Kidney epithelial cell (primary cell): ENCODE measurements around the gene LRCH3. TPM values are rescaled to one million over a fixed set of nuclear protein-coding genes. Genes with fewer than 3 reads are reported as not detected.

Source experiments
- DNase-seq: peaks from one replicate; pipeline ENCODE4 v3.0.0-alpha.2; 2010; ENCODE audit warnings: low read depth
- H3K27me3 ChIP-seq: 2 replicates; pipeline ENCODE4 v1.6.0; 2011; ENCODE audit warnings: low read length; ENCODE audit not compliant: control insufficient read depth, insufficient read depth
- H3K36me3 ChIP-seq: 2 replicates; pipeline ENCODE4 v1.5.1; 2011; ENCODE audit warnings: low read length; ENCODE audit not compliant: control insufficient read depth, insufficient read depth
- H3K4me3 ChIP-seq: 2 replicates; pipeline ENCODE4 v1.5.1; 2011; ENCODE audit warnings: low read depth, mild to moderate bottlenecking, control low read depth, low read length
- CTCF ChIP-seq: IDR thresholded peaks from 2 replicates; pipeline ENCODE4 v1.5.1; 2011; ENCODE audit warnings: mild to moderate bottlenecking, moderate library complexity, low read length, control low read depth, inconsistent platforms; ENCODE audit not compliant: insufficient read depth, poor library complexity, severe bottlenecking
- total RNA-seq: library from RNA; depleted of rRNA; stranded (reverse); fragments of >200 nt; gene quantifications from 2 replicates; pipeline ENCODE4 v1.2.3, GENCODE V29; 2015

Gene LRCH3
- total RNA-seq, 1 donor from 2014 or later = 22.8 TPM

GRCh38 chr3:197802779-197803459, 11.9 kb downstream of the LRCH3 start:
- DNase-seq = no peak
- peak; percentile 28 for TF ChIP-seq CTCF
- no peak overlapping the region for H3K4me3 ChIP-seq

GRCh38 chr3:197804511-197804910, 13.5 kb downstream of the LRCH3 start:
- TF ChIP-seq CTCF = no peak
- no peak for DNase-seq
- H3K27me3 ChIP-seq = no peaks in the 10 kb centered on the region

More at GRCh38 chr3:197802779-197803459, 11.9 kb downstream of the LRCH3 start:
- Histone ChIP-seq H3K27me3 (no peaks in the 10 kb centered on the region), H3K36me3 (no peaks in the 10 kb centered on the region)

GRCh38 chr3:197807969-197808587, 17.0 kb downstream of the LRCH3 start:
- Histone ChIP-seq H3K4me3 (no peak overlapping the region), H3K36me3 (no peaks in the 10 kb centered on the region), H3K27me3 (no peaks in the 10 kb centered on the region)
- no peak for DNase-seq
- no peak for TF ChIP-seq CTCF

More at GRCh38 chr3:197804511-197804910, 13.5 kb downstream of the LRCH3 start:
- Histone ChIP-seq H3K4me3 (no peak overlapping the region), H3K36me3 (no peaks in the 10 kb centered on the region)

- DNase-seq = no peak
- TF ChIP-seq CTCF = no peak
- Histone ChIP-seq H3K36me3 (no peaks in the 10 kb centered on the region), H3K4me3 (no peak overlapping the region), H3K27me3 (no peaks in the 10 kb centered on the region)
Observed at GRCh38 chr3:197809356-197810020, 18.4 kb downstream of the LRCH3 start.

- no peak overlapping the region for H3K4me3 ChIP-seq
- H3K27me3 ChIP-seq = no peaks in the 10 kb centered on the region
- DNase-seq = no peak
- H3K36me3 ChIP-seq = no peaks in the 10 kb centered on the region
- TF ChIP-seq CTCF = no peak
Observed at GRCh38 chr3:197810901-197811300, 19.8 kb downstream of the LRCH3 start.
